Superior temporal gyrus (tissue), 1 donor: ENCODE results near the gene PLEKHA5.
A peak's percentile ranks its signal among the peaks of the same experiment; 100 is the strongest.
"Not testable (repeated sequence)": the region's sequence is repeated elsewhere in the genome, so short reads cannot be mapped to it uniquely, and the experiment has no call there.

Experiments
- DNase-seq: peaks from one replicate; pipeline ENCODE4 v3.0.0-alpha.2; 2016; ENCODE audit errors: extremely low spot score

PLEKHA5 gene

DNA sequence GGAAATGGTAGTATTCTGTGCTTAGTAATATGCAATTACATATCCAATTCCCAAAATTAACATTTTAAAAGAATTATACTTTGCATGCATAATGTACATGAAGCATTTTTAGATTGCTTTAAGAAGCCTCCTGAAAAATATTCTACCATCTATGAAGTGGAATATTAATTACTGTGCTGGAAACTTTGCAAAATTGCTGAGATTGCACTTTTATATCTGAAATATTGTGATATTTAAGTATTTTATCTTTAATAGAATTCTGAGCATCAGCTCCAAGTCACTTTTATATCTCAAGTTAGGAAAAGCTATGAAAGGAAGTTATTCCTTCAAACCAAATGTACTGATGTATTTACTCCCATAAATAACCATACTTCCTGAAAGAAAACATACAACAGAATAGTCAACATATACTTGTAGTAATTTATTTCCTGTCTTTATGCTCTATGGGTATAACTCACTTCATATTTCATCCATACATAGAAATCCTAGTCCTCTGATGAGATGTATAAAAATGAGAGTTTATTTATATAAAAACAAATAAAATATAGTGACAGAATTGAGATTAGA is 152.7 kb downstream of the PLEKHA5 start:
- no peak for DNase-seq

DNA sequence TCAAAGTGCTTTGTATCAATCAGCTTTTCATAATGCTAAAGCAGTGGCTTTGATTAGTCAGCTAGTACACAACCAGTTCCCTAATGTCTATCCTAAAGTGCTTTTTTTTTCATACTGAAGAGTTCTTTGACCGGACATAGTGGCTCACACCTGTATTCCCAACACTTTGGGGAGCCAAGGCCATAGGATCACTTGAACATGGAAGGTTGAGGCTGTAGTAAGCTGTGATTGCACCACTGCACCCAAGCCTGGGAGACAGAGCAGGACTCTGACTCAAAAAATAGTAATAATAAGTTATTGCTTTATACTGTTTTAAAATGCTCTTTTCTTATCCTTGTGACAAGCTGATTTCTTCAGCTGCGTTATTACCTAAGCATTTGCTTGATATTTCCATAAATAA is 155.1 kb downstream of the PLEKHA5 start:
- no peak for DNase-seq

- no peak for DNase-seq
Observed at GRCh38 chr12:19285793-19286448, 156.4 kb downstream of the PLEKHA5 start.

DNA sequence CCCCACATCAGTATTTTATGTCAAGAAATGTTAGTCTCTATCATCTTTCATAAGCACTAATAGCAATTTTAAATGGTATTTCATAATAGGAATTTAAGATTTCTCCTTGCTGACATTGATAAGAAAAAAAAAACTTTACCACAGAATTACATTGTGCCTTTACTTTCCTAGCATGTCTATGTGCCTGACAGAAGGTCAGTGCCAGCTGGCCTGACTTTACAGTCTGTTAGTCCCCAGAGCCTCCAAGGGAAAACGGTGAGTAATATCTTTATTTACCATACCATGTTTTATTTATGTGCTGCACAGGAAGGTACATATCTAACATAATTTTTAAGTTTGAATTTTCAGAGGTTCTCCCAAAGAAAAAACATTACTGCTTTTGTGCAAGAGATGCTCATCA is 157.8 kb downstream of the PLEKHA5 start:
- DNase-seq, result no peak

- DNase-seq, result no peak
Observed at GRCh38 chr12:19288161-19288560, 158.6 kb downstream of the PLEKHA5 start.

DNA sequence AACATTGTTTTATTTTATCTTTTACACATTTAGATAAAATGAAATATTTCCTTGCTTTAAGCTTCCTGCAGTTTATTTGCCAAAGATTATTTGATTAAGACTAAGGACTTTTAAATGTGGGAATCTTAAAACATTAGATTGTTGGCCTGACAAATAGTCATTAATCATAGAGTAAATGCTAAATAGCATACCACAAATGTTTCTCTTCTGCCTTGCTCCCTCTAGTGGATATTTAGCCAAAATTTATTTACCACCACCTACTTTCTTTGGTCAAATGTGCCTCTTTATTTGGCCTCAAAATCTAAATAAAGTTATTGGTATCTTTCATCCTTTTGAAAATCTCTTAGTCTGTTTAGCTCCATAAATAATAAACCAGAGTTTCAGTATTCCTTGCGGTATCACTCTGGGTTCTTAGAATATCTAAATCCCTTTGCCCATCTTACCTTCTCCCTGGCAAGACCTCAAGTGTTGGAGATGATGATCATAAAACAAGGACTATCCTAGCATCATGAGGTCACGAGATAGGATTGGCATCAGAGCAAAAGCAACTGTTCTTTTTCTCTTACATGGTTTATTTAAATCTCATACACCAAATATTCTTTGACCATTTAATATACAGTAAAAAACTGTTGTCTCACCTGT is 159.2 kb downstream of the PLEKHA5 start:
- DNase-seq, result peak; percentile 80

- peak; percentile 72 for DNase-seq
Observed at GRCh38 chr12:19298836-19299605, 169.5 kb downstream of the PLEKHA5 start.

- DNase-seq, result peak; percentile 53
Observed at GRCh38 chr12:19299765-19300164, 170.2 kb downstream of the PLEKHA5 start.

DNA sequence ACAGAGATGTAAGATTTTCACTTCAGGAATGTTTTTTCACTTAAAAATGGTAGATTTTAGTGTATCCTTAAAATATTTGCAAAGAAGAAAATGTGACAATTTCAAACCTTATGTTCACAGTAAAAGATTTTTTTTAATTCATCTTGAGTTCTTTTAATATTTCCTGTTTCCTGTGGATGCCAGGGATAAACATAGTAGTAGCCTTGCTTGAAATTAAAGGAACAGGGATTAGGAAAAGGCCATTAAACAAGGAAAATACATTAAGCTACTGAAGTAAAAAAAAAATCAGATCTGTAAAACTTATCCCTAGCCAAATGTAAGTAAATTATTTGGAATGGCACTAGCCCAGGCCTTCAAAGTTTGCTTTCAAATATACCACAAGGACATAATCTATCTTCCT is 171.7 kb downstream of the PLEKHA5 start:
- DNase-seq, result no peak

GRCh38 chr12:19301688-19302087 is 172.2 kb downstream of the PLEKHA5 start:
- no peak for DNase-seq

- no peak for DNase-seq
Observed at GRCh38 chr12:19302100-19302640, 172.6 kb downstream of the PLEKHA5 start.

GRCh38 chr12:19303496-19303895 is 174.0 kb downstream of the PLEKHA5 start:
- no peak for DNase-seq

DNA sequence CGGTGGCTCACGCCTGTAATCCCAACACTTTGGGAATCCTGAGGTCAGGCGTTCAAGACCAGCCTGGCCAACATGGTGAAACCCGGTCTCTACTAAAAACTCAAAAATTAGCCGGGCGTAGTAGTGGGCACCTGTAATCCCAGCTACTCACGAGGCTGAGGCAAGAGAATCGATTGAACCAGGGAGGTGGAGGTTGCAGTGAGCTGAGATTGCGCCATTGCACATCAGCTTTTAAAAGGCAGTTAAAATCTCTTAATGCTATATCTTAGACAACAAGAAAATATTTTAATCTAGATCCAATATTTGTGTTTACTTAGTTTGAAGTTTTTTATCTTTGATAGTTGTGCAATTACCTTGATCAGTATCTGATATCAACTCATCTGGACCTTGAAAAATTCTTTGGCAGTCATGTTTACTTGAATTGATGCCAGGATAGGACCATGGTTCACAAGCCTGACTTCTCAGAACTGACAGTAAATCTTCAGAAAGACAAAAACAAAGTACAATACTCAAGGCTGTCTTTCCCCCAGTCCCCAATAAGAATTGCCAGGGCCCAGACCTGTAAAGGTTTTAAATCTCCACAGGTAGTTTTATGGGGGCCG is 174.7 kb downstream of the PLEKHA5 start:
- no peak for DNase-seq

- DNase-seq, result not testable (repeated sequence)
Observed at GRCh38 chr12:19305621-19306020, 176.1 kb downstream of the PLEKHA5 start.

- no peak for DNase-seq
Observed at GRCh38 chr12:19306366-19306765, 176.8 kb downstream of the PLEKHA5 start.

DNA sequence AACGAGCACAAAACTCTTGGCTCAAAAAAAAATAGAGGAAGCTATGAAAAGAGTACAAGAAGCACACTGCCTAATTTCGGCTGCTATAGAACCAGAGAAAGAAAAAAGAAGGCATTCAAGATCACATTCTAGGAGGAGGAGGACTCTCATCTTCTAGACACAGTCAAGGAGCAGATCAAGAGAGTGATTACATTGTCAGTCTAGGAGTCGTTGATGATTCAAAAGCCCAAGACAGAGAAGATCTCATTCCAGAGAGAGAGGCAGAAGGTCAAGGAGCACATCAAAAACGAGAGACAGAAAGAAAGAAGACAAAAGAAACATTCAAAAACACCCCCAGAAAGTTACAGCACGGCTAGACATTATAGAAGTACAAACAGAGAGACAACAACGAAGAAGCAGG is 177.9 kb downstream of the PLEKHA5 start:
- DNase-seq, result no peak

DNA sequence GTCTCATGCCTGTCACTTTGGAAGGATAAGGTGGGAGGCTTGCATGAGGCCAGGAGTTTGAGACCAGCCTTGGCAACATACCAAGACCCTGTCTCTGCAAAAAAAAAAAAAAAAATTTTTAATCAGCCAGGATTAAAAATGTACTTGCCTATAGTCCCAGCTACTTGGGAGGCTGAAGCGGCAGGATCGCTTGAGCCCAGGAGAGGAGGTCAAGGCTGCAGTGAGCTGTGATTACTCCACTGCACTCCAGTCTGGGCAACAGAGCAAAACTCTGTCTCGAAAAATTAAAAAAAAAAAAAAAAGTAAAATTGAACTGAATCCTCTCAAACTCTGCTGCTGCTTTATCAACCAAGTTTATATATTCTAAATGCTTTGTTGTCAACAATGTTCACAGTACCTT is 181.6 kb downstream of the PLEKHA5 start:
- DNase-seq, result no peak

- no peak for DNase-seq
Observed at GRCh38 chr12:19312637-19313036, 183.1 kb downstream of the PLEKHA5 start.

GRCh38 chr12:19316425-19316824 is 186.9 kb downstream of the PLEKHA5 start:
- DNase-seq, result no peak

DNA sequence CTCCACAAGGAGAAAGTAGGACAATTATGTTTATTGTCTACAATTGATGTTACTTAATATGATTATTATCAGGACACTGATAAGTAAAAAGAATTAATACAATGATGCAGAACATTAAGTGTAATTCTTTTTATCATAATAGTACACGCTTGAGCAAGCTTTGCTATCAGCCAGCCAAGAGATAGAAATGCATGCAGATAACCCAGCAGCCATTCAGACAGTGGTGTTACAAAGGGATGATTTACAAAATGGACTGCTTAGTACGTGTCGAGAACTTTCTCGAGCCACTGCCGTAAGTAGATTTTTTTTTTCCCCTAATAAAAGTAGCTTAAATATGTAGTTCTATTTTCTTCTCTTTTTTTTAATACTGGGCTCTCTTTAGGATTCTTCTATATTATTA is 192.8 kb downstream of the PLEKHA5 start:
- DNase-seq, result no peak

- DNase-seq, result no peak
Observed at GRCh38 chr12:19323805-19324204, 194.3 kb downstream of the PLEKHA5 start.

GRCh38 chr12:19326102-19326501 is 196.6 kb downstream of the PLEKHA5 start:
- no peak for DNase-seq
